Activated naive CD4-positive, alpha-beta T cell treated with Interleukin-2 at 50 U/mL for 16 hours (primary cell): Measurements from ENCODE around the gene CDH23.

Experiments used
- DNase-seq: peaks from one replicate; pipeline ENCODE4 v3.0.0-alpha.2; 2020

Gene CDH23

DNA sequence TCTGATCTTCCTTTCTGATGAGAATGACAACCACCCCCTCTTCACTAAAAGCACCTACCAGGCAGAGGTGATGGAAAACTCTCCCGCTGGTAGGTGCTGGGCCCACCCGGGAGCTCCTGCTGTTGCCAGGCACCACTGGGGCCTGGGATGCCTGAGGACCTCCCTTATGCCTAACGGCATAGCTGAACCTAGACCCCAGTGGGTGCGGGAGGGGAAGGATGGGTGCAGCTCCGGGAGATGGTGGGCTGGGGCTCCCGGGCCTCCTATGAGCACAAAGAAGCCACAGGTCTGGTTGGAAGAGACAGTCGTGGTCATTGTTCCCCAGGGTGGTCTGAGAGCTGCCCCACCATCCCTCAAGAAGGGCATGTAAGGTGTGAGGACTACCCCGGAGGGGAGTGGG lies 392.2 kb downstream of the CDH23 start:
- no peak for DNase-seq

DNA sequence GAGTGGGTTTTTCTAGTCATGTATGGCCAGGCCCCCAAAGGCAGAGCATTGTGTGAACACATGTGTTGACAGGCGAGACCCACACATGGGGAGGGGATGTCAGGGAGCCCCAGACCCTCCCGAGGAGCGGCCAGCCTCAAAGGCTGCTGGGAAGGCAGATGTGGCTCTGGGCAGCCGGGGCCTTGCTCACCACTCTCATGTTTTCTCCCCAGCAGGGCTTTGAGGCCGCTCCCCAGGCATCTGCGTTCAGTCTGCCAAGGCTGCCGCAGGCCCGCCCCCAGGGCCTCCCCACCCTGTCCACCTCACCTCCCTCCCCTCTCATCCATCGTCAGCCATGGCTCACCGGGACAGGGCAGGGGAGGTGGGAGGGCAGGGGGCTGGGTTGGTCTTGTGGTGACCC lies 393.2 kb downstream of the CDH23 start:
- no peak for DNase-seq

DNA sequence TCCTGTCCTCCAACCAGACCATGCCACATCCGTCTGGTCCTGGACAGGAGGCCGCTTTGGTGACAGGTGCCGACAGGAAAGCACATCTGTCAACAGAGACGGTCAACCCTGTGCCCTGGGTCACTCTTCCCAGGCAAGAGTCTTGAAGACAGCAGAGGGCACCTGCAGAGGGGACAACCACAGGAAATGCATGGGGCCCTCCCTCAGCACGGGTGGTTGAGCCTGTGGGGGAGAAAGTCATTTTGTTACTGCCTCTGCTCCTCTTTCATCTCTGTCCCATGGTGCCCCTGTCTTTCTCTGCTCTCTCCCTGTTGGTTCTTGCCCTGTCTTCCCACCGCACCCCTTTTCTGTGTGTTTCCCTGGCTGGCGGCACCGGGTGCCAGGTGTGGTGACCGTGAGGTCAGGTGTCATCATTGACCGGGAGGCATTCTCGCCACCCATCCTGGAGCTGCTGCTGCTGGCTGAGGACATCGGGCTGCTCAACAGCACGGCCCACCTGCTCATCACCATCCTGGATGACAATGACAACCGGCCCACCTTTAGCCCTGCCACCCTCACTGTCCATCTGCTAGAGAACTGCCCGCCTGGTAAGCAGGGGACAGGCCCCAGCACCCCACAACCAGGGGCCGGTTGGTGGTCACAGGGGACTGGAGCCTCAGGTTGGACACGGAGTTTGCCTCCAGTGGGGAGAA lies 394.2 kb downstream of the CDH23 start:
- DNase-seq, result no peak

DNA sequence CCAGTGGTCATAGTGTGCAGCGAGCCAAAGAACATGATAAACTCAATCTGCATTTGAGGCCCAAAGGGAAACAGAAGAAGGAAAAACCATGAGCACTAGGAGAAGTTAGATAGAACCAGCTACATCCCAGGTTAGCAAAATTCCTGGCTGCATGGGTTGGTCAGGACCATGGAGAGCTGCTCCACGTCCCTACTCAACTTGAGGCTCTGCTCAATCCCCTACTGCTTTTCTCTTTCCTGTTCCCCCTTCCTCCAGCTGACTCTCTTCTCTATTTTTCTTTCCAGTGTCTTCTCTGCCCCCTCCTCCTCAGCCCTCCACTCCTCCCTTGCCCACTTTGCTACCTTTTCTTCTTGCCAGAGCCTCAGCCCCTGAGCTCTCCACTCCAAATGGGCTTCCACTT lies 398.5 kb downstream of the CDH23 start:
- DNase-seq, result no peak

DNA sequence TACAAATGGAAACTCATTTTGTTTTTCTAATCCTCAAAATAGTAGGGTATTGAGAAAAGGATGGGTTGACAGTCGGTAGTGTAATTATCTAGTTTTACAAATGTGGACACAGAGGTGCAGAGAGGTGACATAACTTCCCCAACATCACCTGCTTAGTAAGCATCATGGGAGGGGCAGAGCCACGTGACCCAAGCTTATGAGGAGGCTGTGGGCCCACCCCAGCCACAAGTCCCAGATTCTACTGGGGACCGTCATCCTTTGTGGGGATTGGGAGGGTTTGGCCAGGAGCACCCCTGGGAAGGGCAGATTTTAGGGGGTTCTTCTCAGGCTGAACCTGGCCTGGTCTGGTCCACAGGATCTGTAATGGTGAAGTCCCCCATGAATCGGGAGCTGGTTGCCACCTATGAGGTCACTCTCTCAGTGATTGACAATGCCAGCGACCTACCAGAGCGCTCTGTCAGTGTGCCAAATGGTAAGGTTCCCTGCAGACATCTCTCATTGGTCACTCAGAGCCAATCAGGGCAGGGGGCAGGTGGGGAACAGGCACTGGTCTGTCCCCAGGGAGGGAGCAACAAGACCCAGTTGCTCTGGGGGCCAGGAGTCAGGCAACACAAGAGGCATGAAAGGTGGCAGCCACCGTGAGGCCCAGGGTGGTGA lies 400.2 kb downstream of the CDH23 start:
- DNase-seq, result no peak

DNA sequence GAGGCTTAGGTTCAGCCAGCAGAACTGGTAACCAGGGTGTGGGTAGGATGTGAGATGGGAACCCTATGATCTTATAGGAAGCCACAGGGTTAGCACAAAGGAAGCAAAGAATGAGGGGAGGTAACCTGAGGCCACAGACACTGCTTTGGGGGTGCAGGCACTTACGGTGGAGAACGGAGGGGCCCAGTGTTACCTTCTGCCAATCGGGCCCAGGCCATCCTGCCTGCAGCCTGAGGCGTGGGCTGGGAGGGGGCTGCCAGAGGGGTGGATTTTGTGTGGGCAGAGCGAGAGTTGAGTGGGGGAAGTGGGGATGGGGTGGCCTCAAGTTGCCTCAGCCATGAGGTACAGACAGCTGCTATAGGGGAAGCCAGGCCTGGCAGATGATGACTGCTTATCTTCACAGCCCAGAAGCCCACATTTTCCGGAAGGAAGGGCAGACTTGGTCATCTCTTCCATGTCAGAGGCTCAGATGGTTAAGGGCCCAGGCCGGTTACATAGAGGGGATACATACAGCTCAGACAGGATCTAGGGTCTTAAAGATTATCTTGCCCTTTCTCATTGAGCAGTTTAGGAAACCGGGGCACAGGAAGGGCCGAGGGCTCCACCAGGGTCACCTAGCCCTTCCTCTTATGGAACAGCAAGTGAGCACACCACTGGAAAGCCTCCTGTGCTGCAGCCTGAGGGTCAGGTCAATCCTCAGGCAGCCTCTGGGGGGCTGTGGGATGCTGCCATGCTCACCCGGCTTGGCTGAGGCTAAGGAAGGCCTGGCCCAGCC lies 401.0 kb downstream of the CDH23 start:
- no peak for DNase-seq

DNA sequence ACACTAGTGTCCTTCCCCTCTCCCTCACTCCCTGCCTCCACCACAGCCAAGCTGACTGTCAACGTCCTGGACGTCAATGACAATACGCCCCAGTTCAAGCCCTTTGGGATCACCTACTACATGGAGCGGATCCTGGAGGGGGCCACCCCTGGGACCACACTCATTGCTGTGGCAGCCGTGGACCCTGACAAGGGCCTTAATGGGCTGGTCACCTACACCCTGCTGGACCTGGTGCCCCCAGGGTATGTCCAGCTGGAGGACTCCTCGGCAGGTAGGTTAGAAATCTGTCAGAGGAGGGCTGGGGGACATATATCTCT lies 401.5 kb downstream of the CDH23 start:
- DNase-seq, result no peak

DNA sequence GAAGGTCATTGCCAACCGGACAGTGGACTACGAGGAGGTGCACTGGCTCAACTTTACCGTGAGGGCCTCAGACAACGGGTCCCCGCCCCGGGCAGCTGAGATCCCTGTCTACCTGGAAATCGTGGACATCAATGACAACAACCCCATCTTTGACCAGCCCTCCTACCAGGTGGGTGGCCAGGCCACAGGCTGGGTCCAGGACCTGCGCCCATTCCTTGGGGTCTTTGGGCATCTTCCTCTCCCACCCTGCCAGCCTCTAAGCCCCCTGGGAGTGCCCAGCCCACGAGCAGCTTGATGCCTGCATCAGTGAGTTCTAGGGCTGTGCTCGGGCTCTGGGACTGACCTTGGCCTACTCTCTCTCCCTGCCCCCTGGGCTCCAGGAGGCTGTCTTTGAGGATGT lies 402.4 kb downstream of the CDH23 start:
- DNase-seq, result no peak

DNA sequence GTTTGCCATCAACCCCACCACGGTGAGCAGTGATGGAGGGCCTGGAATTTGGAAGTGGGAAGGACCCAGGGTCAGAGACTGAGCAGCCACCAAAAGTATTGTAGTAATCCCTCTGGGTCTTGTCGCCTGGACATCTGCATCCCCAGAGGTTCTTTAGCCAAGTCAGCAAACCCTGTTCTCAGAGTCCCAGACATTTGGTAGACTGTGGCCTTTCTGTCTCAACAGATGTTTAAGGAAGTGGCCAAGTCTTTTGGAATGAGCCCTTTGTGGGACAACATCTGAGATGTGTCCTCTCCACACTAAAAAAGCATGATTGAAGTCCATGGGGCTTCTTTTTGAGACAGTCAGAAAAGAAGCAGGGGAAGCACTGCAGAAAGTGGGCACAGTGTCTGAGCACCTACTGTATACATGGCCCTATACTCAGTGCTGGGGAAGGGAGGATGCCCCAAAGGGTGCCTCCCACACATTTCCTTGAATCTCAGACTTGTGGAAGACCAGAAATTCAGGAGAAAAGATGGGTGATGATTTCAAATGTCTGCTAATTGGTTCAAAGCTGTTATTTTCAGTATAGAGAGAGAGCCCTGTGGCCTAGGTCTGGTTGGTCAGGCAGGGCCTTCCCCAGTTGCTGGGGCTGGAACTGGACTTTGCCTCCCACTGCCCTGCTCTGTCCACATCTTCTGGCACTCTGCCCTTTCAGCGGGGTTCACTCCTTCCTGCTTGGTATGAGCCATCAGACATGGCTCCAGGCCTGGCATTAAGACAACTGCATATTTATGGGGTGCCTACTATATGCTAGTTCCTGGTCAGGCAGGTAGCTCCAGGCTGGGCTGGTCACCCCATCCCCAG lies 403.1 kb downstream of the CDH23 start:
- no peak for DNase-seq

DNA sequence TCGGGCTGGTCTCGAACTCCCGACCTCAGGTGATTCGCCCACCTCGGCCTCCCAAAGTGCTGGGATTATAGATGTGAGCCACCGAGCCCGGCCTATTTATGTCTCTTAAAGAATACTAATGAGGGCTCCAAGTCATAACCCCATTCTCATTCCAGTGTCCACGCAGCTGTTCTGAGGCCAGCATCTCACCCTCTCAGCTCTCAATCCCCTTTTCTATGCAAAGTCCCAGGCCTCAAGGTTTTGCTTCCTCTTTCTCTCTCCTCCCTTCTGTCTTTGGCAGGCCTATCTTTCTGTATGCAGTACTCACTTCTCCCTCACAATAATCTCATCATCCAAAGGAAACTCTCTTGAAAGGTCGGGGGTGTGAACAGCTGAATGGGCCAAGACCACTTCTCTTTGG lies 404.6 kb downstream of the CDH23 start:
- no peak for DNase-seq

DNA sequence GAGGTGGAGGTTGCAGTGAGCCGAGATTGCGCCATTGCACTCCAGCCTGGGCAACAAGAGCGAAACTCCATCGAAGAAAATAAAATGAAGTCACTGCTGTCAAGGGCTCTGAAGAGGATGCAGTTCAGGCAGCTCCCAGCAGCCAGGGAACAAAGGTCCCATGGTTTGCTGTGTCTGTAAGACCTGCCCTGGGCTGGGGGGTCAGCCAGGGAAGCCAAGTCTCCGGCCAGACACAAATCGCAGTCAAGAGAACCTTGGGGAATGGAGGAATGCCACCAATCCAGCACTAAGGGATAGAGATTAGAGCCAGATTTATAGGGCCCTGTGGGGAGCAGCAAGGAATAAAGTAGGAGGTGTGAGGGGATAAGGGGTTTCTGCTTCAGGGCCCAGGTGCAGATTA lies 405.5 kb downstream of the CDH23 start:
- DNase-seq, result no peak

DNA sequence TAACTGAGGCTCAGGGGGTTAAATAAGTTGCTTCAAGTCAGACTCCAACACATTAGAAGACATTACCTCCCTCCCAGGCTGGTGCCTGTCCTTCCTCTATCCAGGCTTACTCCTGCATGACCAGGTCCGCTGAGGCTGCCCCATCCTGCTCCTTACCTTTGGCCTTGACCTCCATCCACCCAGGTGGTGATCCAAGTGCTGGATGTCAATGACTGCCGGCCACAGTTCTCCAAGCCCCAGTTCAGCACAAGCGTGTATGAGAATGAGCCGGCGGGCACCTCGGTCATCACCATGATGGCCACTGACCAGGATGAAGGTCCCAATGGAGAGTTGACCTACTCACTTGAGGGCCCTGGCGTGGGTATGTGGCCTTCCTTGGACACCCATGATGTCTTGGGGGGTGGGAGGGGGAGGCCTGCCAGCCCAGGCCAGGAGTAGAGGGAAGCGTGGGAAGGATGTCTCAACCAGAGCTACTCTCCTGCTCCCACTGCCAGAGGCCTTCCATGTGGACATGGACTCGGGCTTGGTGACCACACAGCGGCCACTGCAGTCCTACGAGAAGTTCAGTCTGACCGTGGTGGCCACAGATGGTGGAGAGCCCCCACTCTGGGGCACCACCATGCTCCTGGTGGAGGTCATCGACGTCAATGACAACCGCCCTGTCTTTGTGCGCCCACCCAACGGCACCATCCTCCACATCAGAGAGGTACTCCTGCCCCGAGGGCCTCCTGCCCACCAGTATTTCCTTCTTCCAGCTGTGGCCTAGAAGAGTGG lies 406.2 kb downstream of the CDH23 start:
- DNase-seq, result no peak

DNA sequence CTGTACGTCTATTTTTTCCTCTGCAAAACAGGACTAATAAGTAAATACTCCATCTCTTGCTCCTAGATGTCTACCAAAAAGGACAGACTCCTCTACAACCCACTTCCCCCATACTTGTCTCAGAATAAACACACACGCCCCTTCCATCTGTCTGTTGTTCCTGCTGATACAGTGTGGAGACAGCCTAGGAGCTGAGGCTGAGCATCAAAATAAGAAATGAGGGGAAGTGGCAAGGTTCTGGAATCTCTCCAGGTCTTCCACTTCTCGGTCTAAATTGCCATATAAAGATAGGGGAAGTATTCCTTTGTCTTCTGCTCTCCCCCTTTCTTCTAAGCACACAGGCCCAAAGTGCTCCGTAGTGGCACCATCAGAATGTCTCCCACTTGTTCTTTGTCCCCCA lies 407.4 kb downstream of the CDH23 start:
- DNase-seq, result no peak

DNA sequence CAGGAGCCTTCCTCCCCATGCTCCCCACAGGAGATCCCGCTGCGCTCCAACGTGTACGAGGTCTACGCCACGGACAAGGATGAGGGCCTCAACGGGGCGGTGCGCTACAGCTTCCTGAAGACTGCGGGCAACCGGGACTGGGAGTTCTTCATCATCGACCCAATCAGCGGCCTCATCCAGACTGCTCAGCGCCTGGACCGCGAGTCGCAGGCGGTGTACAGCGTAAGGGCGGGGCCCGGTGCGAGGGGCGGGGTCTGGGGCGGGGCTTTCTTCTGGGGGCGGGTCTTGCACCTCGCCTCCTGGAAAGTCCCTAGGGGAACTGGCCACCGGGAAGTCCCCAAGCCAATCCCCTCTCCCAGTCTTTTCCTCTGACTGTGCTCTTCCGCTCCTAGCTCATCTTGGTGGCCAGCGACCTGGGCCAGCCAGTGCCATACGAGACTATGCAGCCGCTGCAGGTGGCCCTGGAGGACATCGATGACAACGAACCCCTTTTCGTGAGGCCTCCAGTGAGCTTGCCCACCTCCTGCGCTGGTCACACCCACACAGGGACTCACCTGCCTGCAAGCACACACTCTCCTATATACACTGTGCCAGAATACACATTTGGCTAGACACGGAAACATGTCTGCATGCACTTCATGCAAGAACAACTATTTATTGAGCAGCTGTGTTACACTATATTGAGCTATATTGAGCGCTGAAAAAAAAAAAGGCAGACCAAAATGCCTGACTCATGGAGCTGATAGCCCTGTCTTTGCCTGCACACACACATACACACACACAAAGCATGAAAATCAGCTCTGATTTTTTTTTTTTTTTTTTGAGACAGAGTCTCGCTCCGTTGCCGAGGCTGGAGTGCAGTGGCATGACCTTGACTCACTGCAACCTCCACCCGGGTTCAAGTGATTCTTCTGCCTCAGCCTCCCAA lies 409.3 kb downstream of the CDH23 start:
- DNase-seq, result no peak

DNA sequence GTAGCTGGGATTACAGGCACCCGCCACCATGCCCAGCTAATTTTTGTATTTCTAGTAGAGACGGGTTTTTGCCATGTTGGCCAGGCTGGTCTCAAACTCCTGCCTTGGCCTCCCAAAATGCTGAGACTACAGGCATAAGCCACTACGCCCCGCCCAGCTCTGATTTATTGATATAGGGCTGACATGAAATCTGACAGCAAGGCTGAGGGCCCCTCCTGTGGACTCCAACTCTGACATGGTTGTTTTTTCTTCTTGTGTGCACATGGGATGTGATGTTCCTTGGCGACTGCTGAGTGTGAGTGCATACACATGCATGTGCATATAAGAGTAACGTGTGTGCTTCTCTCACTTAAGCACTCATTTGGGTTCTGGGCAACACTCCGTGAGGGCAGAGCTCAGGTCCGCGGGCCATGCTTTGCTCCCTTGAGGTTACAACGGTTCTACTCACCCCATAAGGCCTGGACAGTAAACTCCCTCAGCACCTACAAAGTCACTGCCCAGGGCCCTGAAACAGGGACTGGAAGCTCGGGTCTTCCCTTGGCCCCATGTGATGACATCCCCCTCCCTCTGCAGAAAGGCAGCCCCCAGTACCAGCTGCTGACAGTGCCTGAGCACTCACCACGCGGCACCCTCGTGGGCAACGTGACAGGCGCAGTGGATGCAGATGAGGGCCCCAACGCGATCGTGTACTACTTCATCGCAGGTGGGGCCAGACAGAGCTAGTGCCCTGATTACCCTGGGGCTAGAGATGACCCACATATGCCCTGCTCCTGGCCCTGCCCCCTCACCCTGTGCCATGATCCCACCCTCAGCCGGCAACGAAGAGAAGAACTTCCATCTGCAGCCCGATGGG lies 410.2 kb downstream of the CDH23 start:
- no peak for DNase-seq

DNA sequence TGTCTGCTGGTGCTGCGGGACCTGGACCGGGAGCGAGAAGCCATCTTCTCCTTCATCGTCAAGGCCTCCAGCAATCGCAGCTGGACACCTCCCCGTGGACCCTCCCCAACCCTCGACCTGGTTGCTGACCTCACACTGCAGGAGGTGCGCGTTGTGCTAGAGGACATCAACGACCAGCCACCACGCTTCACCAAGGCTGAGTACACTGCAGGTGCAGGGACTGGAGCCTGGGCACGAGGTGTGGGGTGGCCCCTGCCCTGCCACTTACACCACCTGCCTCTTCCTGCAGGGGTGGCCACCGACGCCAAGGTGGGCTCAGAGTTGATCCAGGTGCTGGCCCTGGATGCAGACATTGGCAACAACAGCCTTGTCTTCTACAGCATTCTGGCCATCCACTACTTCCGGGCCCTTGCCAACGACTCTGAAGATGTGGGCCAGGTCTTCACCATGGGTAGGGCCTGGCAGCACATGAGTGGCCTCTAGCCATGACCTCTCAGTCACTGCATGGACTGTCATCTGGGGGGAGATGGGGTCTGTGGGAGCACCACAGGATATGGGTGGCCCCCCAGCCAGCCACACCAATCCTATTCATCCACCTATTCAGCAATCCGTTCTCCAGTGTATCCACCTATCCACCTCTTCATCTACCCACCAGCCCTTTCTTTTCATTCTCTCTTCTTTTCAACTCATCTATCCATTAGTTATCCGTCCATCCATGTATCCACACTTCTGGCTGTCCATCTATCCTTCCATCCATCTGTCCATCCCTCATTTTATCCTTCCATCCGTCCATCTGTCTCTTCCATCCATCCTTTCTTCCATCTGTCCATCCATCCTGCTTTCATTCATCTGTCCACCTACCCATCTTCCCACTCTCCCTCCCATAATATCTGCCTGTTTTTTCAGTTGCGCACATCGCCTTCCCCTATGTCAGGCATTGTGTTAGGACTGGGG lies 411.1 kb downstream of the CDH23 start:
- DNase-seq, result no peak

DNA sequence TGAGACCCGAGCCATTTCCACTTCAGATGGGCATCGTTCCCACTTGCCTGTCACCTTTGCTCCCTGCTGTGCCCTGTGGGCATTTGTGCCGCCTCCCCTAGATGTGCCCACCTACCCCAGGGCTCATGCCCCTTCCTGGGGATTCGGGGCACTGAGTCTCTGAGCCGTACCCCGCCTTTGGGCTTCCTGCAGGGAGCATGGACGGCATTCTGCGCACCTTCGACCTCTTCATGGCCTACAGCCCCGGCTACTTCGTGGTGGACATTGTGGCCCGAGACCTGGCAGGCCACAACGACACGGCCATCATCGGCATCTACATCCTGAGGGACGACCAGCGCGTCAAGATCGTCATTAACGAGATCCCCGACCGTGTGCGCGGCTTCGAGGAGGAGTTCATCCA lies 412.9 kb downstream of the CDH23 start:
- no peak for DNase-seq

DNA sequence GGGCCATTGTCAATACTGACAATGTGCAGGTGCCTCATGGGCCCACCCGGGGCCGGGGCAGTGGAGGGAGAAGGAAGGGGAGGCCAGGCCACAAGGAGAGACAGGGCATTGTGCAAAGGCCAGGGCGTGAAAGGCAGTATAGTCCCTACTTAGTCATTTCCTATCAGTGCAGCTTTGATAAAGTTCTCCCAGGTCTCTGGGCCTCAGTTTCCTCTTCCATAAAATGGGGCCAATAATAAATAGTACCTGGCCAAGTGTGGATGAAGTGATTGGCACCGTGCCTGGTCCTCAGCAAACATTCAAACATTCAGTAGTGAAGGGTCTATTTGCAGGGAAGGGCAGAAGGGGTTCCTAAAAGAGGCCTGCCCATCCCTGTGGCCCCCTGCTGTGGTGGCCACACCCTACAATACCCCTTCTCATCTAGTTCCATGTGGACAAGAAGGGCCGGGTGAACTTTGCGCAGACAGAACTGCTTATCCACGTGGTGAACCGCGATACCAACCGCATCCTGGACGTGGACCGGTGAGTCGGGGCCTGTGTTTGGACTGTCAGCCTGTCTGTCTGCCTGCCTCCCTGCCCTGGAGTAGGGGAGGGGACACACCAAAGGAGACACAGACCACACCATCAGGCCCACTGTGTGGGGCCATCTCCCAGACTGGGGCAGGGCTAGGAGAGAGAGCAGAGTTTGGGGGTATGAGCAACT lies 413.5 kb downstream of the CDH23 start:
- no peak for DNase-seq

DNA sequence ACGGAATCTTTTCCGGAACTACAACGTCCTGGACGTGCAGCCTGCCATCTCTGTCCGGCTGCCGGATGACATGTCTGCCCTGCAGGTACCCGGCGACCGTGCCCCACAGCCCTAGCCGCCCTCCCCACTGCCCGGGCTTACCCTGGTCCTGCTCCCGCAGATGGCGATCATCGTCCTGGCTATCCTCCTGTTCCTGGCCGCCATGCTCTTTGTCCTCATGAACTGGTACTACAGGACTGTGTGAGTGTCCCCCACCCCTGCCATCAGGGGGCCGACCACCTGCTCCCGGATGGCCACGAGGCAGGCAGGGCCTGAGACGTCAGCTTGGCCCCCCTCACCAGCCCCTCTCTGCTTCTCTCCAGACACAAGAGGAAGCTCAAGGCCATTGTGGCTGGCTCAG lies 414.6 kb downstream of the CDH23 start:
- DNase-seq, result no peak
